Measurements from ENCODE around the gene BRSK2.

- TF ChIP-seq CTCF (IDR thresholded peaks at IDR 0.05) (no peak), POLR2AphosphoS5 (IDR thresholded peaks at IDR 0.05; ENCODE audit: low read depth, low read length) (no peak), SIN3A (IDR thresholded peaks at IDR 0.05; ENCODE audit: borderline replicate concordance, insufficient read depth, low read depth, low read length) (no peak), REST (IDR thresholded peaks at IDR 0.05; ENCODE audit: insufficient read depth in 1 of 2, low read depth in 2 of 2, low read length in 1 of 2) (no peak)
Observed at GRCh38 chr11:1494650-1495049, 104.9 kb downstream of the BRSK2 start.
